NCI-H748 treated with DMSO at 0.1 percent for 48 hours (cell line): ENCODE measurements around the gene TTC34.
"Not testable (repeated sequence)": the region's sequence is repeated elsewhere in the genome, so short reads cannot be mapped to it uniquely, and the experiment has no call there.

Experiments
- DNase-seq: peaks from one replicate; lab custom pipeline; 2025; lab: John Stamatoyannopoulos, UW

TTC34 gene

GRCh38 chr1:2639607-2640521 lies 161.6 kb downstream of the TTC34 start:
- no peak for DNase-seq

GRCh38 chr1:2639203-2639602 lies 162.3 kb downstream of the TTC34 start:
- no peak for DNase-seq

GRCh38 chr1:2638466-2639115 lies 162.9 kb downstream of the TTC34 start:
- DNase-seq, result no peak

- DNase-seq, result no peak
These were observed 163.9 kb downstream of the TTC34 start for GRCh38 chr1:2637442-2638145.

GRCh38 chr1:2636733-2637132 lies 164.8 kb downstream of the TTC34 start:
- no peak for DNase-seq

- no peak for DNase-seq
These were observed 166.0 kb downstream of the TTC34 start for GRCh38 chr1:2635361-2636010.

GRCh38 chr1:2633936-2634491 lies 167.5 kb downstream of the TTC34 start:
- DNase-seq, result no peak

GRCh38 chr1:2633366-2633935 lies 168.0 kb downstream of the TTC34 start:
- DNase-seq, result no peak

- no peak for DNase-seq
These were observed 168.7 kb downstream of the TTC34 start, which contains the start of gene MMEL1 for GRCh38 chr1:2632561-2633361. TSS of gene MMEL1 (minus strand) at chr1:2633016. CDS start at chr1:2629484, 3,532 bp downstream.

- no peak for DNase-seq
These were observed 169.5 kb downstream of the TTC34 start for GRCh38 chr1:2632051-2632430.

- DNase-seq, result no peak
These were observed 170.1 kb downstream of the TTC34 start for GRCh38 chr1:2631136-2632050.

- no peak for DNase-seq
These were observed 170.9 kb downstream of the TTC34 start for GRCh38 chr1:2630498-2631135.

- no peak for DNase-seq
These were observed 171.6 kb downstream of the TTC34 start for GRCh38 chr1:2629627-2630497.

- no peak for DNase-seq
These were observed 172.4 kb downstream of the TTC34 start for GRCh38 chr1:2628933-2629626.

GRCh38 chr1:2628191-2628932 lies 173.1 kb downstream of the TTC34 start:
- DNase-seq, result no peak

GRCh38 chr1:2627746-2628145 lies 173.7 kb downstream of the TTC34 start:
- DNase-seq, result no peak

- not testable (repeated sequence) for DNase-seq
These were observed 175.7 kb downstream of the TTC34 start for GRCh38 chr1:2625748-2626147.
